GM12892 (cell line): ENCODE data around the gene EPS15.

Experiments used
- DNase-seq: peaks from one replicate; pipeline ENCODE4 v3.0.0; 2011; ENCODE audit not compliant: insufficient read length
- FAIRE-seq: peaks from 2 replicates; lab custom pipeline; 2011; peaks lifted over from hg19 to GRCh38; lab: Jason Lieb, UNC
- POLR2A ChIP-seq: IDR thresholded peaks from 2 replicates; pipeline ENCODE4 v1.6.1; 2011; ENCODE audit warnings: low read depth, low read length, control low read depth
- POLR2AphosphoS5 ChIP-seq: IDR thresholded peaks from 2 replicates; pipeline ENCODE4 v1.6.1; 2011; ENCODE audit warnings: low read depth, low read length, control low read depth
- TAF1 ChIP-seq: IDR thresholded peaks from 2 replicates; pipeline ENCODE4 v1.6.1; 2011; ENCODE audit warnings: low read depth, mild to moderate bottlenecking, control low read depth, low read length, borderline replicate concordance

The EPS15 gene

DNA sequence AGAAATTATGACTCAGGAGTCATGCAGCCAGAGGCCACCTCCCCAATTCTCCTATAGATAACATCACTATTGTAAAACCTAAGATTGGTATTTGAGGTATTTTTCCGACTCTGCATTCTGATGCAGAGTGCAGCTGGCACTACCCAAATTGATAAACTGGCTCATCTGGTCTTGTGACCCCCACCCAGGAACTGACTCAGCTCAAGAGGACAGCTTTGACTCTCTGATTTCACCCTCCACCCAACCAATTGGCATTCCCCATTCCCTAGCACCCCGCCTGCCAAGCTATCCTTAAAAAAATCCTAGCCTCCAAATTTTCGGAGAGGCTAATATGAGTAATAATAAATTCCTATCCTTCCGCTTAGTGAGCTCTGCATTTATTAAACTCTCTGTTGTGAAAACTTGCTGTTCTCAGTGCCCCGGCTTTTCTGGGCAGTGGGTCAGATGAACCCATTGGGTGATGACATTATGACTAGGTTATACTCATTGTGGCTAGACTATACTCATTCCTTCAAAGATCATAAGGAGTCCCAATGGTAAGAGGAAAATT is 39.4 kb upstream of the EPS15 start:
- TF ChIP-seq POLR2AphosphoS5 (no peak), TAF1 (no peak), POLR2A (no peak)
- no peak for DNase-seq
- no peak for FAIRE-seq

- TF ChIP-seq TAF1 (no peak), POLR2AphosphoS5 (no peak), POLR2A (no peak)
- FAIRE-seq, result no peak
- no peak for DNase-seq
These were observed 38.1 kb upstream of the EPS15 start for GRCh38 chr1:51557168-51557567.

GRCh38 chr1:51555866-51556619 is 37.0 kb upstream of the EPS15 start:
- FAIRE-seq, result no peak
- DNase-seq, result no peak
- TF ChIP-seq TAF1, result no peak
- TF ChIP-seq POLR2A, result no peak
- no peak for TF ChIP-seq POLR2AphosphoS5

GRCh38 chr1:51553911-51554310 is 34.8 kb upstream of the EPS15 start:
- no peak for FAIRE-seq
- DNase-seq, result no peak
- TF ChIP-seq POLR2A (no peak), POLR2AphosphoS5 (no peak), TAF1 (no peak)

DNA sequence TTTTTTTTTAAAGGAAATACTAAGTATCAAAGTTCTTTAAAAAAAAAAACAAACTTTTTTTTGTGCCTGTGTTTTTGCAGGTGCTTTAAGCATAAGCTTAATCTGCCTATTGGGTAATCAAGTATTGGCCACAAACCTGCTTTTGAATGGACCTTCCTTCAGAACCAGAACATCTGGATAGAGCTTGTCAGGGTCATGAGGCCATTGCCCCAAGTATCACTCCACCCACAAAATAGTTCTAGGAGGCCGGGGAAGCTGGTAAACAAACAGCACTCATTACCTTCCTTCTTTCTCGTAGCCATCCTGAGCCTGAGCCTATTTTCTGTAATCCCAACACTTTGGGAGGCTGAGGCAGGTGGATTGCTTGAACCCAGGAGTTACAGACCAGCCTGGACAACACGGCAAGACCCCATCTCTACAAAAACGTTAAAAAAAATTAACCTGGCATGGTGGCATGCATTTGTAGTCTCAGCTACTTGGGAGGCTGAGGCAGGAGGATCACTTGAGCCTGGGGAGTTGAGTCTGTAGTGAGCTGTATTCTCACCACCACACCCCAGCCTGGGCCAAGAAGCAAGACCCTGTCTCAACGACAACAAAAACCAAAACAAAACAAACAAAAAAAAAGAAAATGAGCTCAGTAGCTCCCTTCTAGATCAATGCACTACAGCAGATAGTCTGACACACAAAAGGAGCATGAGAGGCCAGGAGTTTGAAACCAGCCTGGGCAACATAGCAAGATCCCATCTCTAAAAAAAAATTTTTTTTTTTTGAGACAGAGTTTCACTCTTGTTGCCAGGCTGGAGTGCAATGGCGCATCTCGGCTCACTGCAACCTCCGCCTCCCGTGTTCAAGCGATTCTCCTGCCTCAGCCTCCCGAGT is 34.1 kb upstream of the EPS15 start:
- TF ChIP-seq POLR2A (no peak), TAF1 (no peak), POLR2AphosphoS5 (no peak)
- FAIRE-seq, result no peak
- no peak for DNase-seq

DNA sequence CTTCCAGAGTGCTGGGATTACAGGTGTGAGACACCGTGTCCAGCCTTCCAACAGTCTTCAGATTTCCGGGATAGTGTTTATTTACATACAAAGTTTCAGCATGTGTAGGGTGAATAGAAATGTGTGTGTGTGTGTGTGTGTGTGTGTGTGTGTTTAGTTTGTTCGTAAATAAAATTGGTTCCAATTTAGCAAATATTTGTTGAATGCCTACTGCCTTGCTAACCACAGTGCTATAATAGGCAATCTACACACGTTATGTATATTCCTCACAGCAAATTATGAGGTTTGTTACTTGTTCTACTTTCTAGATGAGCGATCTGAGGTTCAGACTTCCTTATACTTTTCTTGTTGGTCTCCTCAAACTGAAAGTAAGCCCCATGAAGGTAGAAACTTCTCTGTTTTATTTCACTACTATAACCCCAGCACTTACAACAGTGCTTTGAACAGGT is 32.8 kb upstream of the EPS15 start:
- TF ChIP-seq POLR2A, result no peak
- no peak for TF ChIP-seq POLR2AphosphoS5
- TF ChIP-seq TAF1, result no peak
- DNase-seq (no peak), FAIRE-seq (peak; percentile 82)

GRCh38 chr1:51551081-51551480 is 32.0 kb upstream of the EPS15 start:
- DNase-seq (no peak), FAIRE-seq (no peak)
- TF ChIP-seq POLR2AphosphoS5, result no peak
- no peak for TF ChIP-seq TAF1
- no peak for TF ChIP-seq POLR2A

- FAIRE-seq (peak; percentile 17), DNase-seq (no peak)
- TF ChIP-seq TAF1 (no peak), POLR2AphosphoS5 (no peak), POLR2A (no peak)
These were observed 30.8 kb upstream of the EPS15 start for GRCh38 chr1:51549901-51550300.

DNA sequence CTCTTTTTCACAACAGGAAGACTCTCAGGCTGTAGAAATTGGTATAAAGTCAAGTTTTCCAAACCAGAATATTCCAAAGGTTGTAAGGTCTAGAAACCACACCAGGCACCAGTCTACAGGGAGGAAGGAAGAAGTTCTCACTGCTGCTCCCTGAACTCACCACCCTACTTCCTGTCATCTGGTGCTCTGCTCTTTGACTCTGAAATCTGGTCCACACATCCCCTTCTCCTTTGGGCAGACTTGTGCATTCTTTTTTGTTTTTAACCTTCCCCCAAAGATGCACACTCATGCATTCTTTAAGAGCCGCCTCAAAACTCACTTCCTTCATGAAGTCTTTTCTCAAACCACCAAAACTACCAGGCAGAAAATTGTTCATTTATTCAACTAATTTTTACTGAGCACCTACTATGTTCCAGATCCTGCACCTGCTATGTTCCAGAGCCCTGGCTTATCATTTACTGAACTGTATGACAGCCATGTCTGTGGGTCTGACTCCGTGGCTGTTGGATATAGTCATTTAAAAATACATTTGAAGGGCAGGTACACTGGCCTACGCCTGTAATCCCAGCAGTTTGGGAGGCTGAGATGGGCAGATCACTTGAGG is 30.1 kb upstream of the EPS15 start:
- no peak for FAIRE-seq
- TF ChIP-seq POLR2AphosphoS5 (no peak), TAF1 (no peak), POLR2A (no peak)
- DNase-seq, result no peak

GRCh38 chr1:51543858-51544257 is 24.8 kb upstream of the EPS15 start:
- no peak for TF ChIP-seq POLR2A
- no peak for TF ChIP-seq TAF1
- TF ChIP-seq POLR2AphosphoS5, result no peak
- peak; percentile 63 for FAIRE-seq
- no peak for DNase-seq

DNA sequence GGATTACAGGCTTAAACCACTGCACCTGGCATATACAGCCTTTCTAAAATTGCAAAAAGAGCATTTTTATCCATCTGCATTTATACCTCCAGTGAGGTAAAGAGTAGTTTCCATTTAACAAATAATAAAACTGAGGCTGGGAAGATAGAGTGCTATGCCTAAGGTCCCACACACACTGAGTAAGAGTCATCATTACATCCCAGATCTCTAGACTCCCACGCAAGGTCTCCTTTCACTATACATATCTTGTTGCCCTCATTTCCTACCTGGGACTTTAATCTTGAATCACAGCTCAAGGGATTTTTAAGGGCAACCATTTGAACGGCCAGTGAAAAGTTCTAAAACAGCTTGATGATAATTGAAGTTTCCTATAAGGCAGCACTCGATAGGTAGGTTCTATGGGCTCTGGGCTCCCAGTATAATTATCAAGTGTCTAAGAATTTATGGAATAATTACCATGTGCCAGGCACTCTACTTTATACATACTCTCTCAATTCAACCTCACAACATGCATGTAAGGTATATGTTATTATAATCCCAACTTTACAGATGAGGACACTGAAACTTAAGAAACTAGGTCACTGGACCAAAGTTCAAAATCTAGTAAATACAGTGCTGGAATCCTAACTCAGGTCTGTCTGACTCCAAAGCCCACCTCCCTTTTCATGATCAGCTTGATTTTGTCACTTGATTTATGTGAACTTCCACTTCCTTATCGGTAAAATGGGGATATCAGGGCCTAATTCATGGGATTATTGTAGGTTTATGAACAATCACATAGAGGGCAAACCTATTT is 23.3 kb upstream of the EPS15 start:
- FAIRE-seq (no peak), DNase-seq (no peak)
- no peak for TF ChIP-seq POLR2A
- TF ChIP-seq TAF1, result no peak
- TF ChIP-seq POLR2AphosphoS5, result no peak
